ENCODE results near the gene GJB6.

DNA sequence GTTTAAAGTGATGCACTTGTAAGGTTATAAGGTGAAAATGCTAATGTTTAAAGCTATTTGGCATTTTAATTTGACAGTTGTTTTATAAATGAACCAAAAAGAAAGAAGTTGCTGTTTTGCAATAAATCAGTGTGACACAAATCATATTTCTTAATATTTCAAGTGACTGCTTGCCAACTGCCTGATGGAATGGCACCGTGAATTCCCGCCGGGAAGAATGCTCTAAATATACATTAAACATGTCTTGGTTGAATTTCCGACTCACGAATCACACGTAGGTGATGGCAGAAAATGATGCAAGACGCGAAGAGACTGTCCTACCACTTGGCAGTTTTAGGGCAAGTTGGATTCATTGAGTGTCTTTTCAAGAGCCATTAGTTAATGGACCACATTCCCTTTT lies 36.3 kb downstream of the GJB6 start:
- TF ChIP-seq, protein P1, sequence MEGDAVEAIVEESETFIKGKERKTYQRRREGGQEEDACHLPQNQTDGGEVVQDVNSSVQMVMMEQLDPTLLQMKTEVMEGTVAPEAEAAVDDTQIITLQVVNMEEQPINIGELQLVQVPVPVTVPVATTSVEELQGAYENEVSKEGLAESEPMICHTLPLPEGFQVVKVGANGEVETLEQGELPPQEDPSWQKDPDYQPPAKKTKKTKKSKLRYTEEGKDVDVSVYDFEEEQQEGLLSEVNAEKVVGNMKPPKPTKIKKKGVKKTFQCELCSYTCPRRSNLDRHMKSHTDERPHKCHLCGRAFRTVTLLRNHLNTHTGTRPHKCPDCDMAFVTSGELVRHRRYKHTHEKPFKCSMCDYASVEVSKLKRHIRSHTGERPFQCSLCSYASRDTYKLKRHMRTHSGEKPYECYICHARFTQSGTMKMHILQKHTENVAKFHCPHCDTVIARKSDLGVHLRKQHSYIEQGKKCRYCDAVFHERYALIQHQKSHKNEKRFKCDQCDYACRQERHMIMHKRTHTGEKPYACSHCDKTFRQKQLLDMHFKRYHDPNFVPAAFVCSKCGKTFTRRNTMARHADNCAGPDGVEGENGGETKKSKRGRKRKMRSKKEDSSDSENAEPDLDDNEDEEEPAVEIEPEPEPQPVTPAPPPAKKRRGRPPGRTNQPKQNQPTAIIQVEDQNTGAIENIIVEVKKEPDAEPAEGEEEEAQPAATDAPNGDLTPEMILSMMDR (IDR thresholded peaks at IDR 0.05) = no peak
- TF ChIP-seq POLR2A (IDR thresholded peaks at IDR 0.05) (no peak), POLR2AphosphoS5 (IDR thresholded peaks at IDR 0.05) (no peak)

All from gastroesophageal sphincter (tissue), 3 donors.